GM11168 (cell line): ENCODE results near the gene TANK.

Source experiments
- in situ Hi-C: fragments of 300-500 bp; cut with MboI; formaldehyde crosslinking; loops from one replicate; pipeline ENCODE4 v1.12.0; 2022; ENCODE audit warnings: low sequenced_read_pairs; ENCODE audit not compliant: unreplicated experiment

Gene TANK, protein sequence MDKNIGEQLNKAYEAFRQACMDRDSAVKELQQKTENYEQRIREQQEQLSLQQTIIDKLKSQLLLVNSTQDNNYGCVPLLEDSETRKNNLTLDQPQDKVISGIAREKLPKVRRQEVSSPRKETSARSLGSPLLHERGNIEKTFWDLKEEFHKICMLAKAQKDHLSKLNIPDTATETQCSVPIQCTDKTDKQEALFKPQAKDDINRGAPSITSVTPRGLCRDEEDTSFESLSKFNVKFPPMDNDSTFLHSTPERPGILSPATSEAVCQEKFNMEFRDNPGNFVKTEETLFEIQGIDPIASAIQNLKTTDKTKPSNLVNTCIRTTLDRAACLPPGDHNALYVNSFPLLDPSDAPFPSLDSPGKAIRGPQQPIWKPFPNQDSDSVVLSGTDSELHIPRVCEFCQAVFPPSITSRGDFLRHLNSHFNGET

DNA sequence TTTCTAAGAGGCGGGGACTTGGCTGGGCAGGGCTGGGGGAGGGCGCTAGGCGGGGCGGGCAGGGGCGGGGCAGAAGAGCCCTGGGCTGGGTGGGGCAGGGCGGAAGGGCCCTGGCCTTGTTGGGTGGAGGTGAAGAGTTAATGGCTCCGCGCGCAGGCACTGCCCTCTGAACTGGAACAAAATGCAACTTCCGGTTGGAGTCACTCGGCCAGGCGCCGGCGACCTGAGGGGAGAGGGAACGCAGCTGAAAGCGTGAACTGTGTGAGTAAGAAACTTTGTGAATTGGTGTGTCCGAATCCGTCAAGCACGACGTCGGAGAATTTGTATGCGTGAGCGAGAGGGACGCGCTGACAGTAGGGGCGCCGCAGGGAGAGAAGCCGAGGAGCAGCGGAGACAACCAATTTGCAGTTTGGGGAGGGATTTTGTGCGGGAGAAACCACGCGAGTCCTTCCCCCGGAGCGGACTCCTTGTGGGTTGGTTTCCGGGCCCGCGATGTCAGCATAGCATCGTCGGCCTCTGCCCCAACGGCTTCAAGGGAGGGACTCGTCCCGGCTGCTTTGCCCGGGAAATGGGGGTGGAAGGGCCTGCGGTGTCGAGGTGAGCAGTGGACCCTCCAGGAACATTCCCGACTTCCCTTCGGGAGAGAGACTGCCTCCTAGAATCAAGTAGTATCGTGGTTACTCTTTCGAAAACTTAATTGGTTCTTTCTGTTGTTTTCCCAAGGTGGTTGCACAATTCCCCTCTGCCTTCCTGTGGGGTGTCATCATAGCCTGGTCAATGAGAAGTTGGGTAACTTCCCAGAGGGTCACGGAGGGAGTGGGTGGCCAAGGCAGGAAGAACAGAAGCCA, at the start of gene TANK:
TSS of gene TANK (plus strand) at position 203 of the 848 bp plus-strand sequence. CDS start 19,235 bp downstream, outside the sequence.
- in situ Hi-C loops: no loop called here

- in situ Hi-C loops: no loop called here
Observed at GRCh38 chr2:161111531-161111930, 48.7 kb upstream of the TANK start.

DNA sequence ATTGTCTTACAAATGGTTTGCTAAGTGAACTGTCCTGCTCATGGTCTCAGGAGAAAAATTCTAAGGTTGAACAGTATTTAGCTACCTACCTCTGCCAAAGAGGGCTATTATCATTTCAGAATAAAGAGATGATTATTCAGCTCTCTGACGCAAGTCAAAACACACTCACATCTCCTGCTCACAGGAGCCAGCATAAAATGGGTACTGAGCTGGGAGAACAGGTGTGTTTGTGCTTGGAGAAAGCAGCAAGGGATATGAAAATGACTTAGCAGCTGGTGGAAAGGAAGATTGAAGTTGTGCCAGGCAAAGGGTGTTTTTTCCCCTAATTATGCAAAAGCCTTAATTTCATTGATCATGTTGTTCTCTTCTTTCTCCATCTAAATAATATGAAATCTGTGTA, 47.3 kb upstream of the TANK start:
- in situ Hi-C loops: no loop called here

- in situ Hi-C loops: no loop called here
Observed at GRCh38 chr2:161113693-161114575, 46.3 kb upstream of the TANK start.

- in situ Hi-C loops: no loop called here
Observed at GRCh38 chr2:161115205-161115604, 45.0 kb upstream of the TANK start.

DNA sequence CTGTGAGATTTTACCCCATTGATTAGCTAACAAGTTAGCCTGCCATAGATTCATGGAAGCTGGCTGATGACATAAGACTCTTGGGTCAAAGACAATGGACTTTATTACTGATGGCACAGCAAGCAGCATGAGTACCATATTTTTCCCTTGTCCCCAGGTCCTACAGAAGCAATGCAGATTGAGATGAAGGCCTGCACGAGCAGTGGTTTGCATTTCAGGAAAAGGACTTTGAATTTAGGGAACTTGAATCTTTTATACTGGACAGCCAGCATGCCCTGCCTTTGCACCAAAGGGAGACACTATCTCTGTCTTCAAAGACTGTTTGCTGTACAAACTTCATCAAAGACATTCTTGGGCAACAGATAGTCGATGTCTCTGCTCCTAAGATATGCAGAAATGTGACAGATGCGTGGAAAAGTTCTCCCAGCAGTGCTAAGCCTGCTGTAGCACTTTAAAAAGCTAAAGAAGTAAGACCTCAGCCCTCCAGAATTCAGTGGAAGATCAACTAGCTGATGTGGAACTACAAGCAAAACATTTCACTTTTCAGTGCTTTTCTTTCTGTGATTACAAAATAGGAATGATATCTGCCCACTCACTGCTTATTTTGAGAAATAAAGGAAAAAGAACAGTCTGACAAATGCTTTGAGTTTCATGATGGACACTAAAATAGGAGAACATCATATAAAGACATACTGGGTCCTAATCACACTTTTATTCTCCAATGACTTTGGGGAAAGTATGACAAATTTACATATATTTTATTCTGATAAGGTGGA, 44.4 kb upstream of the TANK start:
- in situ Hi-C loops: no loop called here

GRCh38 chr2:161116509-161116908, 43.7 kb upstream of the TANK start:
- in situ Hi-C loops: no loop called here

GRCh38 chr2:161117506-161117905, 42.7 kb upstream of the TANK start:
- in situ Hi-C loops: no loop called here

DNA sequence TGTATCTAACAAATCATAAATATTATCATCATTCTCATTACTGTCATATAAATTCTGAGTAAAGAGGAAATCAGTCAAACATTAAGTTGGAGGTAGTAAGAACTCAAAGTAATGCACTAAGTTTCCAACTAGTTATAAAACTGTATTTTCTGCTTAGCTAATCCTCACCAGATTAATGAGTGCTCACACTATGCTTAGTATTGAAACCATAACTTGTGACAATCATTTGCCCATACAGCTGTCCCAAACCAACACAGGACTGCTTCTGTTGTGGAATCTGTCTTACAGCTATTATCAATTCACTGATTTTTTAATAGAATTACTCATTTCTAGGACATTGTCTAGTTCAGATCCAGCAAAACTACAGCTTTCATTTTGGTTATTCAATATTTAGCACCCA, 41.5 kb upstream of the TANK start:
- in situ Hi-C loops: no loop called here

GRCh38 chr2:161119483-161119882, 40.7 kb upstream of the TANK start:
- in situ Hi-C loops: no loop called here

DNA sequence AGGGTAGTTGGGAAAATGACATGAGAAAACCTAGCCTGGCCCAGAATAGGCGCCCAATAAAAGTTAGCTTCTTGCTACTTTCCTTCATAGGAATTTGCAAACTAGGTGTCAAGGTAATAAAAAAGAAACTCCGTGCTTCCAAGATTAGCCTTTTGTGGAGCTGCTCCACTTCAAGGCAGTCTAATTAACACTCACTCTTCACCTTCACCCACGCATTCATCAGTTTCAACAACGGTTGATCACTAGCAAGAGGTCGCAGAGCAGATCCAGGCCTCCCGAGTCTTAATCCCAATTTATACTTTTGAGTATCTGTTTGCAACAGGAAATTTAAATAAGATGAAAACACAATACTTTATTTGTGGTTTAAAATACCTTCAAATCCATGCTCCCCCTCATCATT, 39.5 kb upstream of the TANK start:
- in situ Hi-C loops: no loop called here

DNA sequence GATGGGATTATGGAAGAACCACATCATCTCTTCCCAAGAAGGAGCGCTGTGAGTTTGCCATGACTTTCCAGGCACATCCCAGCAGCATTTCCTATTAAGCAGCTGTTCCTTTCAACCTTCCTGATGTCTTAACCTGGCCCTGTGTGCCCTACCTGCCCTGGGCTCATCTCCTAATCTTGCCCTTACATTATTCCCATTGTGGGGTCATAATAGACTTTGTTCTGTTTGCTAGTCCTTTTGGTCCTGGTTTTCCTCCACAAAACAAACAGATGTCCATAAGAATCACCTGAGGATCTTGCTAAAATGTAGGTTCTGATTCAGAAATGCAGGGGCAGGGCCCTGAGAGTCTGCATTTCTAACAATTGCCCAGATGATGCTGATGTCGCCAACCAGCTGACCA, 38.6 kb upstream of the TANK start:
- in situ Hi-C loops: no loop called here

DNA sequence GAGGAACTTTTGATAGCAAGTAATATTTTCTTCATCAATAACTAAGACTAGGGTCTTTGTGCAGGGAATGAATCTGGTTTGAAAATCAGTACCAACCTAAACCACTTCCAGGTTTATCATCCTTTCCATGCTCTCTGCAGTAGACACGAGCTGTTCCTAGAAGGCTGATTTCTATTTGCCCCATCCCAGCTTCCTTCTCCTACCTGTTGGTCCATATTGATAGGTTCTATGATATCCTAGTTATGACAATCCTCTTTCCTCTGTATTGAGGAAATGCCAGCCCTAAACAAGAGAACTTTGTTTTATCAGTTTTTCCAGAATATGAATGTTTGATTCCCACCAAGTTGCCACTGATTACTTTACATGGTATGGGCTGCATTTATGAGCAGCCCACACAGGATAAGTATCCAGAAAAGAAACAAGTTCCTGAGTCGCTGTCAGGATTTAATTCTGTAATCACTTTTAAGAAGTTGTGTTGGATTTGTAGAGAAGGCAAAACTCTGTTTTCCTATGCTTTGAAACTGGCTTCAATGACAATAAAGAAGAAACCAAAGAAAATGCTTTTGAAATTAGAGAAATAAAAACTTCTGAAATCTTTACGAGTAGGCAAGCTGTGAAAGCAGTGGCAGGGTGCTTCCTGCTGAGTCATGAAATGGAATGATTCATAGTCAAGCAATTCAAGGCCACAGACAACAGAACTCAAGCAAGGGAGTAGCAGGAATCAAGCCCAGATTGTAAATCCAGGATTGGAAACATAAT, 37.3 kb upstream of the TANK start:
- in situ Hi-C loops: no loop called here

DNA sequence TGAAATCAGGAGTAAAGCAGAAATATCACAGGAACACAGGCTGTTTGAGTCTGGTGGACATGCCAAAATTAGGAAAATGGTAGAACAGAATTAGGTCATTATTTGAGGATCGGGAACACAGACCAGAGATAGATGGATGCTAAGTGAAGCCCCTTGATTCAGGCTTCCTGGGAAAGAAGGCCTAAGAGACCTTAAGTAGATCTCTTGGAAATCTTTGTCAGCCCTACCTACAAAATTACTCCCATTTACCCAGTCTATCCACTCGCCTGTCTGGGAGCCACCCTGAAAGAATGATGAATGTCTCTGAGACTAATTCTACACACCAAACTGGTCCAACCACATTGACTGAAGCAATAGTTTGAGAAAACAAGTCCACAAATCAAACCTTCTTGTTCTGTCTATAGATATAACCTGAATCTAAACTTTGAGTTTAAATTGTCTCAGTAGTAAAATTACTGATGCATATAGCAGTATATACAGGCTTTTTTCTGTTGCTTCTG, 36.6 kb upstream of the TANK start:
- in situ Hi-C loops: no loop called here

- in situ Hi-C loops: no loop called here
Observed at GRCh38 chr2:161124201-161124600, 36.0 kb upstream of the TANK start.

DNA sequence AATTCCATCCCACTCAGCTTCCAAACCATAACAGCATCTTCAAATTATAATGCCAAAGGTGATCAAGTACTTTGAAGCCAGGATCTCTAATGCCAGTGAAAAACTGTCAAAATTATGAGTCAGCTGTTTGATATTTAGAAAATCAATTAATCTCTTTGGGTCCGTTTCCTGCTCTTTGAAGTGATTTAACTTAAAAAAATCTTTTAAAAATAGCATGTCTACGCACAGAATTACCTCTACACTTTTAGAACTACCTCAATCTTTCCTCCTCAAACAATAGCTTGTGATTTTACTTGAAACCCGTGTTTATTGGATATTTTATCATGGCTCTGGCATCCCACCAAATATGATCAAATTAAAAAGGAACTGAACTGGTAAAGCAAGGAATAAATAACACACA, 31.3 kb upstream of the TANK start:
- in situ Hi-C loops: no loop called here

GRCh38 chr2:161130354-161130753, 29.9 kb upstream of the TANK start:
- in situ Hi-C loops: no loop called here

DNA sequence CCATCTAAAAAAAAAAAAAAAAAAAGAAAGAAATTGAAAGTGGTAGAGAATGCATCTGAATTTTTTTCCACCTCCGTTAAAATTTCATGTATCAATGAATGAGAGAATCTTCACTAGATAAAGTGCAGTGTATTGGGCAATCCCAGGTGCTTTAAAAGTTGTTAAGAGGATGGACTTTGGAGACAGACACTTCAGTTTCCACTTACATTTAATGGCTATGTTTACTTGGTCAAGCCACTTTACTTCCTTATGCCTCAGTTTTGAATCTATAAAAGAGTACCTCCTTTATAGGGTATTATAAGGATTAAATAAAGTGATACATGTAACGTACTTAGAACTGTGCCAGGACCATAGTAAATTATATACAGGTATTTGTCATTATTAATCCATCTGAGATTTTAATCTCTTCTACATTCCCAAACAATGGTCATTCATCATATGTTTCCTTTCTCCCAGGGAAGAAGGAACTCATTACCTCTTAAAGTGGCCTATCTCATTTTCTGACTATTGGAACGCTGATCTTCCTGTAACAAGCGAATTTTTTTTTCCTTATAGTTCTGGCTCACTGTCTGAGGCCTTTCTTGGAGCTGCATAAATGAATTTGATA, 29.1 kb upstream of the TANK start:
- in situ Hi-C loops: no loop called here
